HCT116 (cell line): Measurements from ENCODE around the gene CLEC17A. TPM values are rescaled to one million over a fixed set of nuclear protein-coding genes. Genes with fewer than 3 reads are reported as not detected.

Source experiments
- ATAC-seq: fragments of 200-7000 bp; cut with Tn5 transposase; 2 replicates; pipeline ENCODE4 v1.9.1; 2020; ENCODE audit warnings: mild to moderate bottlenecking, moderate library complexity
- BruUV-seq: library from RNA; stranded (reverse); fragments of 400-500 nt; replicated peaks from 2 replicates; lab custom pipeline; 2021; lab: Mats Ljungman, UMichigan
- CTCF ChIA-PET: fragments of 300-600 bp; sonication (Branson Sonifier 250); formaldehyde crosslinking; loops from one replicate; lab custom pipeline; 2021; ENCODE audit warnings: antibody characterized with exemption; lab: Charles Lee
- POLR2A ChIA-PET: fragments of 300-600, 350-600 bp; sonication (Branson Sonifier 250); formaldehyde crosslinking; loops from one replicate; lab custom pipeline; 2021; ENCODE audit warnings: antibody characterized with exemption; lab: Charles Lee
- RAD21 ChIA-PET, 2 experiments: fragments of 300-600 bp; sonication (Branson Sonifier 250); formaldehyde crosslinking; loops; one replicate each; lab custom pipeline; 2023; ENCODE audit warnings: low total read pairs in 2 of 2; ENCODE audit not compliant: uncharacterized antibody in 2 of 2, unreplicated experiment in 2 of 2, low non-redundant PET in 1 of 2; lab: Charles Lee
- DNase-seq: peaks from one replicate; pipeline ENCODE4 v3.0.0-alpha.2; 2010; ENCODE audit warnings: low read depth, low spot score
- H2AFZ ChIP-seq: fragments of 200-600 bp; shearing (Covaris generic), sonication (generic); 2 replicates; pipeline ENCODE4 v1.6.1; 2017; ENCODE audit warnings: low read depth, mixed run types, mixed read lengths, antibody characterized with exemption, low read length; ENCODE audit not compliant: poor library complexity, severe bottlenecking
- H3K27ac ChIP-seq: 2 replicates; pipeline ENCODE4 v1.5.1; 2012; ENCODE audit warnings: low read depth, low read length
- H3K27me3 ChIP-seq: fragments of 200-600 bp; sonication (generic); 2 replicates; pipeline ENCODE4 v1.6.1; 2016; ENCODE audit warnings: mixed run types, low read length, mixed read lengths; ENCODE audit not compliant: insufficient read depth
- H3K36me3 ChIP-seq, 2 experiments: fragments of 200-500 bp in 1 of 2; fragments of 200-600 bp in 1 of 2; sonication (Bioruptor generic) in 1 of 2; sonication (generic) in 1 of 2; 2 replicates each; pipeline versions ENCODE4 v1.5.1 to v1.6.1; 2014 to 2016; ENCODE audit warnings: low read length in 2 of 2, inconsistent platforms in 1 of 2, mixed read lengths in 1 of 2, mixed run types in 1 of 2; ENCODE audit not compliant: insufficient read depth in 2 of 2, control insufficient read depth in 1 of 2
- H3K4me1 ChIP-seq, 2 experiments: fragments of 200-600 bp in 1 of 2; sonication (generic) in 1 of 2; 2 replicates each; pipeline versions ENCODE4 v1.5.1 to v1.6.1; 2012 to 2017; ENCODE audit warnings: low read length in 2 of 2, inconsistent platforms in 1 of 2, mild to moderate bottlenecking in 1 of 2, mixed read lengths in 1 of 2, mixed run types in 1 of 2, moderate library complexity in 1 of 2; ENCODE audit not compliant: insufficient read depth in 2 of 2, control insufficient read depth in 1 of 2
- H3K4me2 ChIP-seq: fragments of 200-600 bp; sonication (generic); 2 replicates; pipeline ENCODE4 v1.6.1; 2017; ENCODE audit warnings: mixed run types, low read length, mixed read lengths
- H3K4me3 ChIP-seq, 2 experiments: fragments of 200-600 bp in 1 of 2; sonication (generic) in 1 of 2; replicated peaks in 1 of 2; 2 replicates each; pipeline ENCODE4 v1.5.1; 2011 to 2016; ENCODE audit warnings: low read length in 2 of 2, control low read depth in 1 of 2, low read depth in 1 of 2, mild to moderate bottlenecking in 1 of 2, mixed read lengths in 1 of 2, mixed run types in 1 of 2
- H3K79me2 ChIP-seq: fragments of 200-600 bp; sonication (generic); 2 replicates; pipeline ENCODE4 v1.6.1; 2017; ENCODE audit warnings: mild to moderate bottlenecking, mixed run types, low read length, moderate library complexity, mixed read lengths; ENCODE audit not compliant: insufficient read depth
- H3K9ac ChIP-seq: fragments of 200-600 bp; sonication (generic); 2 replicates; pipeline ENCODE4 v1.6.1; 2016; ENCODE audit warnings: low read length, mixed read lengths
- H3K9me2 ChIP-seq: fragments of 200-600 bp; sonication (generic), shearing (Covaris generic); 2 replicates; pipeline ENCODE4 v1.6.1; 2017; ENCODE audit warnings: mixed run types, mild to moderate bottlenecking, moderate library complexity; ENCODE audit not compliant: insufficient read depth
- H3K9me3 ChIP-seq, 2 experiments: fragments of 200-500 bp in 1 of 2; fragments of 200-600 bp in 1 of 2; sonication (Bioruptor generic) in 1 of 2; sonication (generic) in 1 of 2; 2 replicates each; pipeline ENCODE4 v1.6.1; 2014 to 2017; ENCODE audit warnings: low read length in 2 of 2, mixed read lengths in 2 of 2, inconsistent platforms in 1 of 2, low read depth in 1 of 2, mild to moderate bottlenecking in 1 of 2, mixed run types in 1 of 2, moderate library complexity in 1 of 2; ENCODE audit not compliant: control insufficient read depth in 1 of 2, insufficient read depth in 1 of 2
- H4K20me1 ChIP-seq: fragments of 200-600 bp; sonication (generic), shearing (Covaris generic); 2 replicates; pipeline ENCODE4 v1.6.1; 2017; ENCODE audit warnings: mixed run types, mild to moderate bottlenecking, moderate library complexity; ENCODE audit not compliant: insufficient read depth
- EGR1 ChIP-seq: IDR thresholded peaks from 2 replicates; pipeline ENCODE4 v1.6.1; 2012; ENCODE audit warnings: low read depth
- EZH2 ChIP-seq: fragments of 200-600 bp; sonication (generic); IDR thresholded peaks from 2 replicates; pipeline ENCODE4 v1.6.1; 2017; ENCODE audit warnings: antibody characterized with exemption, mixed run types
- FOSL1 ChIP-seq: IDR thresholded peaks from 2 replicates; pipeline ENCODE4 v1.6.1; 2012; ENCODE audit warnings: low read depth
- JUND ChIP-seq: IDR thresholded peaks from 2 replicates; pipeline ENCODE4 v1.6.1; 2012
- SIN3A ChIP-seq: IDR thresholded peaks from 2 replicates; pipeline ENCODE4 v1.6.1; 2012; ENCODE audit warnings: low read depth
- SP1 ChIP-seq: IDR thresholded peaks from 2 replicates; pipeline ENCODE4 v1.6.1; 2012; ENCODE audit warnings: low read depth
- SRF ChIP-seq: IDR thresholded peaks from 2 replicates; pipeline ENCODE4 v1.6.1; 2012; ENCODE audit warnings: low read depth
- TCF7L2 ChIP-seq: IDR thresholded peaks from 2 replicates; pipeline ENCODE4 v1.7.0; 2011; ENCODE audit warnings: borderline replicate concordance, inconsistent platforms; ENCODE audit not compliant: insufficient read depth, insufficient read length; ENCODE audit errors: extremely low read depth
- YY1 ChIP-seq: IDR thresholded peaks from 2 replicates; pipeline ENCODE4 v1.6.1; 2011; ENCODE audit warnings: low read length, low read depth, moderate library complexity, mild to moderate bottlenecking; ENCODE audit not compliant: insufficient replicate concordance; ENCODE audit errors: extremely low read depth
- intact Hi-C: fragments of 100-400 bp; cut with micrococcal nuclease; formaldehyde crosslinking; loops from 2 replicates; pipeline ENCODE4 v1.10.0; 2022
- total RNA-seq: library from RNA; stranded (reverse); gene quantifications from one replicate; pipeline ENCODE4 v1.2.1, GENCODE V29; 2021; ENCODE audit not compliant: unreplicated experiment
- TF ChIP-seq, protein P1 (sequence below): IDR thresholded peaks from 2 replicates; pipeline ENCODE4 v1.6.1; 2011; ENCODE audit warnings: mild to moderate bottlenecking, low read length, moderate library complexity; ENCODE audit not compliant: insufficient replicate concordance; ENCODE audit errors: extremely low read depth
- TF ChIP-seq, protein P2 (sequence below): IDR thresholded peaks from 2 replicates; pipeline ENCODE4 v1.6.1; 2012

Gene CLEC17A
- total RNA-seq, 1 experiment from 2014 or later: not detected

DNA sequence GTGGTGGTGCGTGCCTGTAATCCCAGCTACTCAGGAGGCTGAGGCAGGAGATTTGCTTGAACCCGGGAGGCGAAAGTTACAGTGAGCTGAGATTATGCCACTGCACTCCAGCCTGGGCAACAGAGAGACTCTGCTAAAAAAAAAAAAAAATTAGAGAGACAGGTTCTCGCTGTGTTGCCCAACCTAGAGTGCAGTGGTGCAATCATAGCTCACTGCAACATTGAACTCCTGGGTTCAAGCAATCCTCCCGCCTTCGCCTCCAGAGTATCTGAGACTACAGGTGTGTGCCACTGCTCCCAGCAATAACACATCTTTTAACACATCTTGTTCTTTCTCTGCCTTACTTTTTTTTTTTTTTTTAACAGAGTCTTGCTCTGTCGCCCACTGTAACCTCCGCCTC lies 32.7 kb downstream of the CLEC17A start:
- POLR2A ChIA-PET: interaction anchor here (1.3 kb wide), 1 partner anchor 97 kb away, joined by 3 read pairs; no protein-coding TSS in a partner anchor
- Histone ChIP-seq H3K4me1 (no peaks in the 10 kb centered on the region), H3K9me3 (peaks cover 4 to 6% of the 10 kb centered on the region in 2 experiments; a peak in 2 of 4 replicates), H3K27me3 (no peaks in the 10 kb centered on the region), H3K27ac (no peak overlapping the region), H3K4me2 (no peak overlapping the region), H3K4me3 (no peak overlapping the region), H3K9me2 (no peaks in the 10 kb centered on the region), H3K36me3 (no peaks in the 10 kb centered on the region), H4K20me1 (no peaks in the 10 kb centered on the region), H3K79me2 (no peaks in the 10 kb centered on the region), H2AFZ (no peak overlapping the region), H3K9ac (no peak overlapping the region)
- no peak for ATAC-seq
- RAD21 ChIA-PET: no interaction called here
- DNase-seq: no peak
- intact Hi-C loops: no loop called here
- CTCF ChIA-PET: no interaction called here
- TF ChIP-seq YY1 (no peak), SIN3A (no peak), SRF (no peak), JUND (no peak), EZH2 (no peak), FOSL1 (no peak), SP1 (no peak), TCF7L2 (no peak), EGR1 (no peak)
- TF ChIP-seq, protein P1, sequence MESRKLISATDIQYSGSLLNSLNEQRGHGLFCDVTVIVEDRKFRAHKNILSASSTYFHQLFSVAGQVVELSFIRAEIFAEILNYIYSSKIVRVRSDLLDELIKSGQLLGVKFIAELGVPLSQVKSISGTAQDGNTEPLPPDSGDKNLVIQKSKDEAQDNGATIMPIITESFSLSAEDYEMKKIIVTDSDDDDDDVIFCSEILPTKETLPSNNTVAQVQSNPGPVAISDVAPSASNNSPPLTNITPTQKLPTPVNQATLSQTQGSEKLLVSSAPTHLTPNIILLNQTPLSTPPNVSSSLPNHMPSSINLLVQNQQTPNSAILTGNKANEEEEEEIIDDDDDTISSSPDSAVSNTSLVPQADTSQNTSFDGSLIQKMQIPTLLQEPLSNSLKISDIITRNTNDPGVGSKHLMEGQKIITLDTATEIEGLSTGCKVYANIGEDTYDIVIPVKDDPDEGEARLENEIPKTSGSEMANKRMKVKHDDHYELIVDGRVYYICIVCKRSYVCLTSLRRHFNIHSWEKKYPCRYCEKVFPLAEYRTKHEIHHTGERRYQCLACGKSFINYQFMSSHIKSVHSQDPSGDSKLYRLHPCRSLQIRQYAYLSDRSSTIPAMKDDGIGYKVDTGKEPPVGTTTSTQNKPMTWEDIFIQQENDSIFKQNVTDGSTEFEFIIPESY: no peak
- TF ChIP-seq, protein P2, sequence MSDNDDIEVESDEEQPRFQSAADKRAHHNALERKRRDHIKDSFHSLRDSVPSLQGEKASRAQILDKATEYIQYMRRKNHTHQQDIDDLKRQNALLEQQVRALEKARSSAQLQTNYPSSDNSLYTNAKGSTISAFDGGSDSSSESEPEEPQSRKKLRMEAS: no peak
- BruUV-seq: no TSS peak
